COLO668 (cell line): ENCODE results near the gene MBOAT2.
A peak's percentile ranks its signal among the peaks of the same experiment; 100 is the strongest.

Experiments
- DNase-seq: peaks from one replicate; lab custom pipeline; 2025; ENCODE audit not compliant: unreplicated experiment; lab: John Stamatoyannopoulos, UW

The MBOAT2 gene

GRCh38 chr2:8863331-8863953 is 140.0 kb downstream of the MBOAT2 start:
- DNase-seq: no peak

DNA sequence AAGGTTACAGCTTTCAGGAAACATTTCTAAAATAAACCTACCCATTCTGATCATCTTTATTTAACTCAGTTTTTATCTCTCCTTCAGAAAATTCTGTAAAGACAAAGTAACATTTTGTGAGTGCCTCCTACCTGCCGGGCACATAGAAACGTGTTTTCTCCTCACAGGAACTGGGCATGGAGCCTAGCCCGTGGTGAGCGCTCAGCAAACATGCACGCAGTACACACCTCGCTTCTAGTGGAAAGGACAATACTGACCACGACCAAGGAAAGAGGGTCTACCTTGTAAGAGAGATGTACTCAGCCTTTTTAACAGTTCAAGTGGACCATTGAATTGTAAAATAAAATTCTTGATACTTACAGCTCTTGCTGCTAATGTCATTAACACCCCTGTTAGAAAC is 141.3 kb downstream of the MBOAT2 start:
- DNase-seq: no peak

DNA sequence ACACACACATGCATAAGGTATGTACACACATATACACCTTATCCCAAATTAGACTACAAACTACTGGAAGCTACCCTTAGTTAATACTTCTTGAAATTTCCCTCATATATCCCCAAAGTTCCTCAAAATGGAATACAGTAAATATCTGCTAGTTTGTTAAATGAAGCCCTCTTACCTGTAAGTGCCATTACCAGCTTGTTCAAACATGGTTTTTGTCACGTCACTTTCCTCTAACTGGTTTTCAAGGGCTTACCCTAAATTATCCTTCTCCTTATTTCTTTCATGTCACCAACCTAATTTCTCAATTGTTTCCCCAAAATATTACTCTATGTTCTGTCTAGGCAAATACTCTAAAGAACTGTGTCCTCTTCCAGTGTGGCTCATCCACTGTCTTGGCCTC is 141.7 kb downstream of the MBOAT2 start:
- no peak for DNase-seq

DNA sequence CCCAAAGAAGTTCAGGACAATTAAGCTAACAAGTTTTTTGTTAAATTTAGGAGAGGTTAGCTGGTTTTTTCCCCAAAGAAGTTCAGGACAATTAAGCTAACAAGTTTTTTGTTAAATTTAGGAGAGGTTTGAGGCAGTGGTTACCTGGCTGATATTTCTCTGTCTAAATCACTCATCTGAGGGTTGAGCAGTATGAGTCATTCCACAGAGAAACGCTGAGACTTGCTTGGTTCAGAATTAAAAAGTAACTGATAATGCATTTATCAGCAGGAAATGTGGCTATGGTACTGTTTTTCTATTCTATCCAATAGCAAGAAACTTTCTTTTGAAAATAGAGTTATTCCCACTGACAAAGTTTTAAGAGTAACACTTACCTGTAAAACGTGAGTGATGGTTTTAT is 143.2 kb downstream of the MBOAT2 start:
- DNase-seq: no peak

- DNase-seq: no peak
Observed at GRCh38 chr2:8858910-8859309, 144.6 kb downstream of the MBOAT2 start.

GRCh38 chr2:8858264-8858663 is 145.2 kb downstream of the MBOAT2 start:
- no peak for DNase-seq

DNA sequence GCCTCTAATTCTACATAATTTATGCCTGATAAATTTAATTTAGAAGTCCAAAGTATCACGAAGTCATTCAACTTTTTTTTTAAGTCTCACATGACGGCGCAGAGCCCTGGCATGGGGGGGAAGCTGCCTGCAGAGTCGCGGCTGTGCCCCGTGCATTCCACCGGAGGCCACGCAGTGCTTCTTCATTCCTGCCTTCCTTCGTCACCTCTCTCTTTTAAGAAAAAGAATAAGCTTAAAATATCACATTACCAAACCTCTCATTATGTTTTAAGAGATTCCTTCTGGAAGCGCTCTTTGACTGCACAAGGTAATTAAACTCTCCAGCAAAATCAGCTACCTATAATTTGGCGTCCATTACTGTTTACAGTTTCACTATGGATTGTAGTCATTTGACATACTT is 145.8 kb downstream of the MBOAT2 start:
- no peak for DNase-seq

DNA sequence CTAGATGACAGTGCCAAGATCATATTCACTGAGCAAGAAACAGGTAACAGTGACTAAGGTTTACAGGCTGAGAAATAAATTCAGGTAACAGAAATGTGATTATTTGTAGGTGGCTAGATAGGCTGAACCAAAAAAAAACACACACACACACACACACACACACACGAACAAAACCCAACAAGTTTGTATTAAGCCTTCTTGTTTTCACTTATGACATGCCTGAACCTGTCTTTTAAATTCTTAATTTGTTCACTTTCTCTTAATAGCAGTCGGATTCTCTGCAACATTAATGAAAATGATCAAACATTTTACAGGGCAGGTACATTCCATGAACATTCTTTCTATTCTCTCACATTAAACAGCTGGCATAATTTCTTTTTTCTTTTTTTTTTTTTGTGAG is 147.3 kb downstream of the MBOAT2 start:
- DNase-seq: no peak

GRCh38 chr2:8855010-8855409 is 148.5 kb downstream of the MBOAT2 start:
- DNase-seq: no peak

GRCh38 chr2:8853426-8853825 is 150.1 kb downstream of the MBOAT2 start:
- no peak for DNase-seq

- no peak for DNase-seq
Observed at GRCh38 chr2:8851811-8852560, 151.5 kb downstream of the MBOAT2 start.

DNA sequence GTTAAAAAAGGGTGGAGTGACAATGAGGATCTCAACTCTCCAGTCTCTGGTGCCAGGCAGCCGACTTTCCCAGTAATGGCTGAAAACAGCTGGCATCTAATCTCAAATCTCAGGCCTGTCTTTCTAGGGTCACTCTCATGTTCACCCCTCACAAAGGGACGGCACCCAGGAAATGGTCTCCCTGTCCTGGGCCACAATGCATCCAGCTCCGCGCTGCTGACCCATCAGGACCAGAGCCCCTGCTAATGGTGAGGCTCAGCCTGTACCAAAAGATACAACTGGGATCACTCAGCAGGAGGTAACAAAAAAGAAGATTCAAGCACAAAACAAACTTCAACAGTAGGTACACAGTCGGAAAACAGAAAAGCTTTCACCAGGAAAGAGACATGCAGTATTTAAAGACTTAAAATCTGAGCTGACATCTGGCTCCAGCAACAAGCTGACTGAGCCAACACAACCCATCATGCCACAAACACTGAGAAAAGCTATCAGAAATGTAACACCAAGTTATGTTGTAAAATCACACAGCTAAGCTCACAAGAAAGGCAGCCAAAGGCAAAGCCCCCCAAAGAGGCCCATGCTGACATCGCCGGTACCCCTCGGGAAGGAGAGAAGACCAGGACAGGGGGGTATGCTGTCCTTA is 152.5 kb downstream of the MBOAT2 start:
- DNase-seq: no peak

GRCh38 chr2:8849327-8849726 is 154.2 kb downstream of the MBOAT2 start:
- no peak for DNase-seq

GRCh38 chr2:8848328-8849100 is 155.0 kb downstream of the MBOAT2 start:
- DNase-seq: no peak

GRCh38 chr2:8847400-8847799 is 156.1 kb downstream of the MBOAT2 start:
- DNase-seq: no peak

- DNase-seq: no peak
Observed at GRCh38 chr2:8841932-8842331, 161.6 kb downstream of the MBOAT2 start.

DNA sequence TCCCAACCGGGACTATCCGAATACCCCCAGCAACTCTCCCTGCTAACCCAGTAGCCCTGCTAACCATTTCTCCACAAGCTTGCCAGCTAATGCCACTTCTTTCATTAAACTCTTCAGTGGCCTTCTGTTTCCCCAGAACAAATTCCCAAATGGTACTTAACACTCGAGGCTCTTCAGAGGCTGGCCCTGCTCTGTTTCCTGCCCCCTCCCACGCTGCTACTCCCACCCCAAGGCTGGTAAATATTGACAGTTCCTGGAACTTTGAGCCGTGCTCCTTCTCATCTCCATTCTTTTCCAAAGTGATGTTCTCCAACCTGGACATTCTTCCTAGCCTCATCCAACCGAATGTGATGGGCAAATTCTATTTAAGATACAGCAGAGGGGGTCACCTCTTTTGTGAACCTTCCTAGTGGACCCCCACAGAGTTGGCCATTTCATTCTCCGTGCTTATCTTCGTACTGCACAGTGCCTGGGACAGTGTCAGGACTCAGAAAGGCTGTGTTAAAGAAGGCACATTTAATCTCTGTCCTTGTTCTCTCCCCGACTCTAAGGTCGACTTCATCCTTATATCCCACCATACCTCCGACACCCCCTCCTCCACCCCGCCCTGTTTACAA is 162.9 kb downstream of the MBOAT2 start:
- no peak for DNase-seq

DNA sequence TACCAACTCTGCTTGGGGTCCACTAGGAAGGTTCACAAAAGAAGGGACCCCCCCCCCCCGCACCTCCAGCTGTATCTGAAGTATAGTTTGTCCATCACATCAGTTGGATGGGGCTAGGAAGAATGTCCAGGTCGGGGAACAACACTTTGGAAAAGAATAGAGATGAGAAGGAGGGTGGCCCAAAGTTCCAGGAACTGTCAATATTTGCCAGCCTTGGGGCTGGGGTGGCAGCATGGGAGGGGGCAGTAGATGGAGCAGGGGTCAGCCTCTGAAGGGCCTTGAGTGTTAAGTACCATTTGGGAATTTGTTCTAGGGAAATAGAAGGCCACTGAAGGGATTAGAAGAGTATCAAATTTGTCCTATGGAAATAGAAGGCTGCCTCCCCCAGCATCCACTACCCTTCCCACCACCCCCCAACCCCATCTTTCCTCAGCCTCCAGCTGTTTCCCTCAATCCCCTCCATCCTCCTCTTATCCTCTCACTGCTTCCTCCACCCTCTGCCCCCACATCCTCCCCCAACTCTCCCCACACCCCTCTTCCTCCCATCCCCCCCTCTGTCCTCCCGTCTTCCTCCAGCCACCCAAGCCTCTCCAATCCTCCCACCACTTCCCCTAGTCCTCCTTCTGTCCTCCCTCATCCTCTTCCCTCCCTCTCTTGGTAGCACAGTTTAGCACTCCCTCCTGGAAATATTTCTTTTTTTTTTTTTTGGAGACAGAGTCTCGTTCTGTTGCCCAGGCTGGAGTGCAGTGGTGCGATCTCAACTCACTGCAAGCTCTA is 164.1 kb downstream of the MBOAT2 start:
- DNase-seq: no peak

DNA sequence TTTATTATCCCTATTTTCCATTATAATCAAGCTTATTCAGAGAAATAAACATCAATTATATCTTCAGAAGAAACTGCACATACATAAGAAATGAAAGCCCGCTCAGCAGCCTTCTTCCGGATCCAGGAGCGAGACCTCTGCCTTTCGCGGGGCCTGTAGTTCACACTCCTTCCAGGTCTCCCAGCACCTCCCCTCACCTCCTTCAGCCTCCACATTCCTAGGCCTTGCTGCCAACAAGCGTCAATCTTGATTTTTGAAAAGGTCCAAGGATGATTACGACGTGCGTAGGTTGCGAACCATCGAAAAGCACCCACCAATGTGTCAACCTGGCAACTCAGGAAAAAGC is 165.7 kb downstream of the MBOAT2 start:
- no peak for DNase-seq

DNA sequence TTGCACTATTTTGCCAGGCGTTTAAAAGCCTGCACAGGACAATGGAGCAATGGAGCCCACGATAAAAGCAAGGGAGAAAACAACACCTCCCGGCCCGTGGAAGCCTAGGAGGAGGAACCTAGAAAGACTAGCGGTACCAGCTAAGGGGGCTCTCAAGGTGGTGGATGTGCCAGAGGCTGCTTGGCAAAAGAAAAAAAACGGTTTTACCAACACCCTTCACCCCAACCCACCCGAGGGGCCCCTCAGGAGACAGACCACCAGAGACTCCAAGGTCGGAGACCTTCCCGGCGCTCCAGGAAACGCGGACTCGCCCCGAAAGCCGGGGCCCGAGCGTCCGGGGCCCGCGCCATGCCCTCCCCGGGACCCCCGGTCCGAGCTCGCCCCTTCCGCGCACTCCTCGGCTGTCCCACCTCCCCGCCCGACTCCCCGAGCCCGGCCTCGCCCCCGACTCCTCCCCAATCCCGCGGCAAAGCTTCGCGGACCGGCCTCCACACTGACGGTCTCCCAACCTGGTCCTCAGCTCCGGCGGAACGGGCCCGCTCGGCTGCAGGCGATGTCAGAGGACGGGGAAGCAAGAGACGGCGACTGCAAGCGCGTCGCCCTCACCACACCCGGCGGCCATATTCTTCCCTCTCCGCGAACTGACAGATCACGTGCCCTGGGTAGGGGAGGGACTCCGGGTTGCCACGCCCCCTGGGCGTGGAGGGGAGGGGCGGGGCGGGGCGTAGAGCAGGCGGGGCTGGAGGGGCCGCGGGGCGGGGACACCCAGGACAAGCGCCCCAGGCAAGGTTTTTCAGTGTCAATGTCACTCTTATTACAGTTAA is 166.3 kb downstream of the MBOAT2 start, which contains the start of gene KIDINS220:
KIDINS220 (minus strand) TSS at position 643 of the 824 bp plus-strand sequence. CDS start 10,520 bp downstream, outside the sequence.
- peak; percentile 87 for DNase-seq
